ENCODE results near the gene OFD1.
"Not testable (repeated sequence)": the region's sequence is repeated elsewhere in the genome, so short reads cannot be mapped to it uniquely, and the experiment has no call there.

Gene OFD1

GRCh38 chrX:13721819-13722519 lies 12.6 kb upstream of the OFD1 start:
- H3K4me3 ChIP-seq (ENCODE audit: low read length) = no peak overlapping the region
- TF ChIP-seq, protein P1, sequence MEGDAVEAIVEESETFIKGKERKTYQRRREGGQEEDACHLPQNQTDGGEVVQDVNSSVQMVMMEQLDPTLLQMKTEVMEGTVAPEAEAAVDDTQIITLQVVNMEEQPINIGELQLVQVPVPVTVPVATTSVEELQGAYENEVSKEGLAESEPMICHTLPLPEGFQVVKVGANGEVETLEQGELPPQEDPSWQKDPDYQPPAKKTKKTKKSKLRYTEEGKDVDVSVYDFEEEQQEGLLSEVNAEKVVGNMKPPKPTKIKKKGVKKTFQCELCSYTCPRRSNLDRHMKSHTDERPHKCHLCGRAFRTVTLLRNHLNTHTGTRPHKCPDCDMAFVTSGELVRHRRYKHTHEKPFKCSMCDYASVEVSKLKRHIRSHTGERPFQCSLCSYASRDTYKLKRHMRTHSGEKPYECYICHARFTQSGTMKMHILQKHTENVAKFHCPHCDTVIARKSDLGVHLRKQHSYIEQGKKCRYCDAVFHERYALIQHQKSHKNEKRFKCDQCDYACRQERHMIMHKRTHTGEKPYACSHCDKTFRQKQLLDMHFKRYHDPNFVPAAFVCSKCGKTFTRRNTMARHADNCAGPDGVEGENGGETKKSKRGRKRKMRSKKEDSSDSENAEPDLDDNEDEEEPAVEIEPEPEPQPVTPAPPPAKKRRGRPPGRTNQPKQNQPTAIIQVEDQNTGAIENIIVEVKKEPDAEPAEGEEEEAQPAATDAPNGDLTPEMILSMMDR (conservative IDR thresholded peaks at IDR 0.05; ENCODE audit: low read length) = no peak
- peak; percentile 23 for DNase-seq (ENCODE audit: low read depth)

DNA sequence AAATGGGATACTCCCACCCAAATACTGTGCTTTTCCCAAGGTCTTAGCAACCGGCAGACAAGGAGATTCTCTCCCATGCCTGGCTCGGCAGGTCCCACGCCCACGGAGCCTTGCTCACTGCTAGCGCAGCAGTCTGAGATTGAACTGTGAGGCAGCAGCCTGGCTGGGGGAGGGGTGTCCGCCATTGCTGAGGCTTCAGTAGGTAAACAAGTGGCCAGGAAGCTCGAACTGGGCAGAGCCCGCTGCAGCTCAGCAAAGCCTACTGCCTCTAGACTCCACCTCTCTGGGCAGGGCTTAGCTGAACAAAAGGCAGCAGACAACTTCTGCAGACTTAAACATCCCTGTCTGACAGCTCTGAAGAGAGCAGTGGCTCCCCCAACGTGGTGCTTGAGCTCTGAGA lies 9.7 kb upstream of the OFD1 start:
- DNase-seq (ENCODE audit: low read depth); H3K4me3 ChIP-seq (ENCODE audit: low read length): not testable (repeated sequence)

GRCh38 chrX:13726583-13726982 lies 8.0 kb upstream of the OFD1 start:
- H3K4me3 ChIP-seq (ENCODE audit: low read length); DNase-seq (ENCODE audit: low read depth): not testable (repeated sequence)

- not testable (repeated sequence) for DNase-seq (ENCODE audit: low read depth); H3K4me3 ChIP-seq (ENCODE audit: low read length)
Measured at GRCh38 chrX:13730523-13730922, 4.0 kb upstream of the OFD1 start.

GRCh38 chrX:13732246-13733067 lies 2.1 kb upstream of the OFD1 start:
- H3K4me3 ChIP-seq (ENCODE audit: low read length) = no peak overlapping the region; the same call in 1 of the 2 replicates
- DNase-seq (ENCODE audit: low read depth) = peak; percentile 48
- TF ChIP-seq, protein P1 (conservative IDR thresholded peaks at IDR 0.05; ENCODE audit: low read length) = no peak

DNA sequence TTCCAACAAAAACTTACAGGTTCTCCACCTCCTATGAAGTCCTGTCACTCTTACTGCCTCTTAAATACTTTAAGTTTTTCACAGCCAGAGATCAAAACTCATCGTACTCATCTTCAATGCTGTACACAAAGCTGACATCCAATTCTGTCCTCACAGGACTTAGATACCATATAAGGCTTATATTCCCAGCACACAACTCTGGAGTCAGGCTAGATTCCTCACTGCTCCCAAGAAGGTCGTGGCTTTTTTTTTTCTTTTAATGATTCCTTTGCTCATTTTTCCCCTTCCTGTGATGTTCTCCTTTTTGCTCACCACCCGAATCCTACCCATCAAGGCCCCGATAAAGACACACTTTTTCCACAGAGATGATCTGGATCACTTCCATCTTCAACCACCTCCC lies 1.0 kb upstream of the OFD1 start:
- TF ChIP-seq, protein P1 (conservative IDR thresholded peaks at IDR 0.05; ENCODE audit: low read length) = no peak
- H3K4me3 ChIP-seq (ENCODE audit: low read length) = peak overlapping the region; percentile 79
- peak; percentile 23 for DNase-seq (ENCODE audit: low read depth)

GRCh38 chrX:13741695-13742094 lies 7.1 kb downstream of the OFD1 start:
- TF ChIP-seq, protein P1 (conservative IDR thresholded peaks at IDR 0.05; ENCODE audit: low read length) = no peak
- no peak overlapping the region for H3K4me3 ChIP-seq (ENCODE audit: low read length)
- DNase-seq (ENCODE audit: low read depth) = no peak

DNA sequence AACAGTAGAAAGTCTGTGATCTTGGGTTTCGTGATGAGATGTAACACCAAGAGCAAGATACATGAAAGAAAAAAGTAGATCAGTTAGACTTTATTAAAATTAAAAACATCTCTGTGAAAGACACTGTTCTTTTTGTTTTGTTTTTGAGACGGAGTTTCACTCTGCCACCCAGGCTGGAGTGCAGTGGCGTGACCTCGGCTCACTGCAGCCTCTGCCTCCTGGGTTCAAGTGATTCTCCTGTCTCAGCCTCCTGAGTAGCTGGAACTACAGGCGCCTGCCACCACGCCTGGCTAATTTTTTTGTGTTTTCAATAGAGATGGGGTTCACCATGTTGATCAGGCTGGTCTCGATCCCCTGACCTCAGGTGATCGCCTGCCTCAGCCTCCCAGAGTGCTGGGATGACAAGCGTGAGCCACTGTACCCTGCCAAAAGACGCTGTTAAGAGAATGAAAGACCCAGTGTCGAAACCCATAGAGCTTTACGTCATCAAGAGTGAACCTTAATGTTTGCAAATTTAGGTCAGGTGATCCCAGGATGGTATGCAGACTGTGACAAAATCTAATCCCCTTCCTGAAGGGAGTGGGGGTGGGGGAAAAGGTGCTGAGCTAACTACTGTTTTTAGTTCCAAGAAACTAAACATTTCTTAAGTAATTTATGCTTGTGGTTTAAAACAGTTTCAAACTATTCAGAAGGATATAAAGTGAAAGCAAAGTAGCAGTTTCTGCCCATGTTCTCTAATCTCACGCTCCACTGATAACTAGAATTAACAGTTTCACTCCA lies 8.0 kb downstream of the OFD1 start:
- no peak for DNase-seq (ENCODE audit: low read depth)
- H3K4me3 ChIP-seq (ENCODE audit: low read length) = no peak overlapping the region
- TF ChIP-seq, protein P1 (conservative IDR thresholded peaks at IDR 0.05; ENCODE audit: low read length) = no peak
